Left colon (tissue), 2 donors: ENCODE results near the gene FAM3B. TPM values are rescaled to one million over a fixed set of nuclear protein-coding genes. Genes with fewer than 3 reads are reported as not detected.

Source experiments
- ATAC-seq: fragments of 200-7000 bp; cut with Tn5 transposase; one replicate; pipeline ENCODE4 v1.9.1; 2020; ENCODE audit warnings: mild to moderate bottlenecking, moderate library complexity
- DNase-seq, 2 donors: peaks; one replicate each; pipeline ENCODE4 v3.0.0-alpha.2; 2020
- intact Hi-C, 2 donors: fragments of 100-400 bp; cut with DNase I in 1 of 2; cut with micrococcal nuclease in 1 of 2; formaldehyde crosslinking; loops; one replicate each; pipeline versions ENCODE4 v1.11.2 to v1.14.0; 2022; cut with DNase I, micrococcal nuclease
- total RNA-seq, 2 donors: library from RNA; stranded (reverse); fragmentation: NEBNext Ultra II Directional; extraction: Animal tissue kit (Norgen Biotek cat#: 25700); gene quantifications; one replicate each; pipeline ENCODE4 v1.2.1, GENCODE V29; 2021
- donor health status: DM: no; HTN: no; CAD: no.
- donor health status: DM: yes; HTN: yes; CAD: no.

FAM3B gene
- total RNA-seq, 2 donors from 2014 or later, result 0.98 to 1.2 TPM

DNA sequence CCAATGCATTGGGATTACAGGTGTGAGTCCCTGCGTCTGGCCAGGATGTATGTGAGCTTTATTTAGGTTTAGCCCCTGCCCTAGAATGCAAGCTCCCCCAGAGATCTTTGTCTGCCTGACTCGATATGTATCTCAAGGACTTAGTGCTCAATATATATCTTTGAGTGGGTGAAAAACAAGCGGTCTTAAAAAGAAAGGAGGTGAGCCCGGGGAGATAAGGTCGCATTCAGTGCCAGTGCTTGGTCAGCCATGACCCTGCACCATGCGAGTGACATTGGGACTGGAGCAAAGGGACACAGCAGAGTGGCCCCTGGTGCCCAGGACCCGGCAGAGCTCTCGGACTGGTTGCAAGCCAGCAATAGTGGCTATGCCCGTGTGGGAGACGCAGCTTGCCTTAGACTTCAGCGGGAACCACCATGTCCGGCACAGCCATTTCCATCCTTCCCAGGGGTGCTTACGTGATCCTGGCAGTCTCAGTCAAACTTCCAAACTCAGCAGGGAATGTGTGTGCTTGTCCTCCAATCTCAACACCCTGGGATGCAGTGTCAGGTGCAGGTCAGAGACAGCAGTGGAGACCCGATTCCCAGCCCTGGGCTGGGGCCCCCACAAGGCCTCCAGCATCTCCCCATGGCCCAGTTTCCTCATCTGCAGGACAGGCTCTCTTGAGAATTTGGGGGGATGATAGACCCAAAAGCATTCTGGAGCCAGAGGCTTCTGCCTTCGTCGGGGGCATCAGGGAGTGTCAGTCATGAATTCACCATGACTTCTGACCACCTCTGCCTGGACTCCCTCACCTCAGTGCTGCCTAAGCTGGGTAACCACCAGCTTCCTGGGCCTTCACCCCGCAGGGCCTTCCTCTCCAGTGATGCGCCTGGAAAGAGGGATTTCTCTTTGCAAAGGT lies 47.0 kb downstream of the FAM3B start:
- no peak for ATAC-seq
- intact Hi-C loops, result no loop called here
- no peak for DNase-seq

DNA sequence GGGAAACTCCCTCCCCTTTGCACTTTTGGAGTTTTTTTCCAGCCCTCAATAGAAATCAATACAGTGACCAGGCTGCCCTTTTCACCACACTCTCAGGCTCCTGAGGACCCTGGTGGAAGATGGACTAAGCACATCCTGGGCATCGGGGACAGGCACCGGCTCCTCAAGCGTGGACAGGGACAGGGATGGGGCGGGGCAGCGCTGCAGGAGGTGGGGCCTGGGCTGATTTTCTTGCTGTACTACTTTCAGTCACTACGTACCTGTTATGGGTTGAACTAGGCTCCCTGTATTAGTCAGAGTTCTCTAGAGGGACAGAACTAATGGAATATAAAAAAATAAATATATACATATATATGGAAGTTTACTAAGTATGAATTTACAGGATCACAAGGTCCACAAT lies 47.7 kb downstream of the FAM3B start:
- intact Hi-C loops, result no loop called here
- ATAC-seq (no peak), DNase-seq (no peak)

DNA sequence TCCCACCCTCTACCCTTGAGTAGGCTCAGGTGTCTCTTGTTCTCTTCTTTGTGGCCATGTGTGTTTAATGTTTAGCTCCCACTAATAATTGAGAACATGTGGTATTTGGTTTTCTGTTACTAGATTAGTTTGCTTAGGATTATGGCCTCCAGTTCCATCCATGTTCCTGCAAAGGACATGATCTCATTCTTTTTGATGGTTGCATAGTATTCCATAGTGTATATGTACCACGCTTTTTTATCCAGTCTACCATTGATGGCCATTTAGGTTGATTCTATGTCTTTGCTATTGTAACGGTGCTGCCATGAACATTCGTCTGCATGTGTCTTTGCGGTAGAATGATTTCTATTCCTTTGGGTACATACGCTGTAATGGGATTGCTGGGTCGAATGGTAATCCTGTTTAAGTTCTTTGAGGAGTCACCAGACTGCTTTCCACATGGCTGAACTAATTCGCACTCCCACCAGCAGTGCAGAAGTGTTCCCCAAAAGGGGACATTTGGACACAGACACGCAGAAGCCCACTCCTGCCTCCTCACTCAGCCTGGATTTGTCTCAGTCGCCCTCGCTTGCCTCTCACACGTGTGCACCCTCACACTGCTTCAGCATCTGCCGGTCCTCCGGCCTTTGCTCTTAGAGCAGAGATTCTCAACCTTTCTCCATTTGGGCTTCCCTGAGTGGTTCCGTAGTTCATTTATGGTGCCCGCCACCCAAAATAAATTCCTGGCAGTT lies 48.9 kb downstream of the FAM3B start:
- no peak for DNase-seq
- intact Hi-C loops, result no loop called here
- ATAC-seq, result no peak

DNA sequence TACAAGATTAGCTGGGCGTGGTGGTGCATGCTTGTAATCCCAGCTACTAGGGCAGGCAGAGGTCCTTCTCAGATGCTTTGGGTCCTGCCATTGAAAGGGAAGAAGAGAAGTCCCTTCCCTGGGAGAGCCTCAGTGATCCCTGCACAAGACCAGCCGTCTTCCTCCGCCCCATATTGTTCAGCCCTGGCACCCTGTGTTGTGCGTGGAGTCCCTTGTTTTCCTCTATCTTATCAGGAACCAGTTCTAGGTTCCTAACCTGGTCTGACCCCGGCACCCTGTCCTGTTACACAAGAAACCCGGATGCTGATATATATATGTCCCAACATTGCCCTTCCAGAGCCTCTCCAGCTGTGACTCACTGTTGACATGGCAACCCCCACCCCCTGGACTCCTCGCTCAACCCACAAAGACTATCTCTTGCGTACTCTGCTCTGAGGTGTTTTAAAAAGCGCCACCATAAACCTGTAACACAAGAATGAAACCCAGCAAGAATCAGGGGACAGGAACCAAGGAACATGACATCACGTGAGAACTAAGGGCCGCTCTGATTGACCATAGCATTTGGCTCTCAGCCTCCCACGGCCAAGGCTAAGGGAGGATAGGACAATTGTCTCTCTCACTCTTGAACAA lies 50.0 kb downstream of the FAM3B start:
- DNase-seq (peak; percentile 43 to 77), ATAC-seq (peak; percentile 81)
- intact Hi-C loops, result no loop called here

DNA sequence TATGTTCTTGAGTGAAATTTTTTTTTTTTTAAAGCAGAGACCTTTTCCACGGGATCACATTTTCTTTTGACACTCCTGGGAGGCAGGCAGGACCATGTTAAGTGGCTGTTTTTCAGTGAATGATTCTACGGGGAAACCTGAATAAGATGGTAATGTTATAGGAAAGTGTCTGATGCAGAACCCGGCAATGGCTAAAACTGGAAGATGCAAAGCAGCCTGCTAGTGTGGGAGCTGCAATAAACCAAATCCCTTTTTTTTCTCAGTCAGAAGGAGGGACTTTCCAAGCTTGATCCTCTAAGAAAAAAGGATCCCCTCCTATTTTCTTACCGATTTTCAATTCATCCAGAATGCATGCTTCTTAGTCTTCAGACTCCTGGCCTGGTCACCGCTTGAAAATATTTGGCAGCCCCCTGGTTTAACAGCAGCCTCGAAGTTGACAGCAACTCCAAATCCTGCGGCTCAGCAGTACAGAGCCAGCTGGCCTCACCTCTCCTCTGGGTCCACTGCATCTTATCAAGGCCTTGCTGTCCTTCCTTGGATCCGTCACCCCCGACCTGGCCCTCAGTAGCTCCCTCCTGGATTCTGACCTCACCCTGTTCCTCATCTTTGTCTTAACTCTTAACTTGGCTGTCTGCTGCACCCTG lies 50.8 kb downstream of the FAM3B start:
- intact Hi-C loops, result no loop called here
- ATAC-seq, result no peak
- DNase-seq, result no peak

DNA sequence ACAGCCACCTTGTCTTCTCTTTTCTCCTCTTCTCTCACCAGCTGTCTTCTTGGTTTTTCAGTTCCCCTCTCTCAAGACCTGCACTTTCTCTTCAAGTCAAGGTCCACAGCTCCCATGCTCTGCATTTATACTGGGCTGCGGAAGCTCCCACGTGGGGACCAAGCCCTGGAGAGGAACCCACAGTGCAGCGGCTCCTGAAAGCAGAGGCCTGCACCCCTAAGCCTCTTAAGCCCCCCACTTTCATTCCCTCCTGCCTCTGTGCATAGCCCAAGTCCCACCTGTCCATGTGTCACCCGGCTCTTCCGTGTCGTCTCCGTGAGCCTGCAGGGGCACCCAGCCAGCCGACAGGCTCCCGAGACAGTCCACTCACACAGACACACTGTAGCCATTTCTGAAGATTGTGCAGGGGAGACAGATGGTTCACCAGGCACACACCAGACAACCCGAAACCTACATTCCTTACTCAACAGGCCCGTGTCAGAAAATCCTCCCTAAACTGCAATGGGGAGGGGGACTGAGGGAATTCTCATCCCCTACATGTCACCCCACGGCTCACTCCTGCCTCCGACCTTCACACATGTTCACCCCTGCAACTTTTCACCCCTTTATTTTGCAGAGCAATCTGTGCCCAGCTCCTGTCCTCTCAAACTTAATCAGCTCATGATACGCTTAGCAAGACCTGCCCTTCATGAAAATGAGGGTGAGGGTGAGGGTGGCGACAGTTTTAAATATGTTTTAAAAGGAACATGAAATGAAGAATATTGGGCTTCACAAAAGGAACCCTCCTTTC lies 51.5 kb downstream of the FAM3B start:
- intact Hi-C loops, result no loop called here
- ATAC-seq (no peak), DNase-seq (no peak)

DNA sequence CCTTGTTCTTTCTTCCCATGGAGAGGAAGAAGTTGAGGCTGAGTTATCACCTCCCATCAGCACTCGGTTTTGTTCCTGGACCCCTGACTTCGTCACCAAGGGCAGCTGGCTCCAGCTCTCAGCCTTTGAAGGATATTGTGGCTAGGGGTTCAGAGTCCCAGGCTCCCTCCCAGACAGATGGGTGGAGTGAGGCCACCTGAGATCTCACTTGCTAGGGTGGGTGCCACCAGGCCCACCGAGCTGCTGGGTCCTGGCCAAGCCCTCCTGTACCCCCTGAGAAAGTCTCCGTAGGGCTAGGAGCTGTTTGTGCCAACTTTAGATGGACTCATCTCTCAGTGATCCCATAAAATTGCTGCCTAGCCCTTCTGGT lies 52.1 kb downstream of the FAM3B start:
- intact Hi-C loops, result no loop called here
- DNase-seq (no peak), ATAC-seq (no peak)

DNA sequence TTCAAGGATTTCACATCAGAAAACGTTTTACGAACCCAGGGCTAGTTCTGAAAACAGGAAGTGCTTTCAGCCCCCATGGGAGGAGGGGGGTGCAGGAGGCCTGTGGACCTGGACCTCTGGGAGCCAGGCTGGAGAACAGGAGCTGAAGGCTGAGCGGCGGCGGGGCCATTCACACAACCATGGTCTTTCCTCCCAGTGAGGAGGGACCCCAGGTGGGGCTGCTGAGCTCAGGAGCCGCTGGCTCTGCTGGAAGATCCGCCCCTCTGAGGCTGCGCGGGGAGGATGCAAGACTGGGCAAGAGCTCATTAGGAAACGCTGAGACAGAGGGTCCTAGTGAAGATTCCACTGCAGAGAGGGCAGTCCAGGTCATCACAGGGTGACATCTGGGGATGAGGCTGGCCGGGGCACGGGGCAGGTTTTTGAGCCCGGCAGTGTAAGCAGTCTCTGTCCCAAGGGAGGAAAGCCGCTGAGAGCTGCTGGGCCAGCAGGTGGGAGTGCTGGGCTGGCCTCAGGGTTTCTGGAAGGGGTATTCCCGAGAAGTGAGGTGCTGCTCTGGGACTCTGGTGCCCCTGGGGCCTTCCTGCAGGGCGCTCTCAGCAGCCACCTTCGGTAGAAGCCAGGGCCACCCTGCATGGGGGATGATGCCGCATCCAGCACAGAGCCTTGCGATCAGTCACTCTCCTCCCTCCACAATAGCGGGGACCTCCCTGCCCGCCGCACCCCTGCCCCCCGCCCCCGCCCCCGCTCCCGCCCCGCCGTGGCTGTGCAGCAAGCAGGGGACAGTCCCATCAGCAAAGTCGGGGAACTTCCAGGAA lies 52.7 kb downstream of the FAM3B start:
- ATAC-seq, result no peak
- intact Hi-C loops, result no loop called here
- DNase-seq, result peak in 1 of 2 donors; percentile 28

DNA sequence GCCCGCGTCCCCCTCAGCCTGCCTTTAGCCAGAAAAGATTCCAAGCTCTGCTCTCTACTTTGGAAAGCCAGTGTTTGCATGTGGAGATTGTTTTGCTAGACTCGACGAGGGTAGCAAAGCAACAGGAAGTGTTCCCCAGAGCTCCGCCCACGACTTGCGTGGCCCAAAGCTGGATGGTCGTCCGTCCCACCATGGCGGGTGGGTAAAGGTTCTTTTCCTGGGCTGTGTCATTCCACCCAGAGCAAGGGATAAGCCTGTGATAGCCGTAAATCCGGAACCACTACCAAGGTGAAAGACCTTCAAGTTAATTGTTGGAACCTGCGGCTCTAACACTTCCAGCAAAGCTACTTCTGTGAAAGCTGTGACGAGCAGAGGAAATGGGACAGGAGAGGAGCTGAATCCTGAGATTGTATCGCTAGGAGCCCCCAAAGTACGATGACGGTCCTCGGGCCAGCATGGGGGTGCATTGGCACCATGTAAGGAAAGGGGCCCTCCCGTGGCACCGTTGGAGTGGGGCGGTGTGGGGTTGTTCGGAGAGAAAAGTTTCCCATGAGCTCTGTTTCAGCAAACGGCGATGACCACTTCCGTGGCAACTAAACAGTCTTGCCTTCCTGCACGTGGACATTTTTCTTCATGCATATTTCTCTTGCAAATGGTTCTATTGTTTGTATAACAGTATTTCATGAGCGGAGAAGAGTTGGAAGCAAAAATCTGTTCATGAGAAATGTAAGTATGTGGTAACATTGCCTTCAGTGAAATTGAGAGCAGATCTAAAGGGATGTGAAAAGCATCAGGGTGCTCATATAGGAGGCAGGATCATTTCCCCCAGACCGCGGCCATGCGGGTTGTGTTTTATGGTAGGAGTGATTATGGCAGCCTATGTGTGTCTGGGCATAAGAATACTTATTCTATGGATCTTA lies 53.6 kb downstream of the FAM3B start:
- ATAC-seq (no peak), DNase-seq (peak in 1 of 2 donors; percentile 42)
- intact Hi-C loops, result no loop called here

DNA sequence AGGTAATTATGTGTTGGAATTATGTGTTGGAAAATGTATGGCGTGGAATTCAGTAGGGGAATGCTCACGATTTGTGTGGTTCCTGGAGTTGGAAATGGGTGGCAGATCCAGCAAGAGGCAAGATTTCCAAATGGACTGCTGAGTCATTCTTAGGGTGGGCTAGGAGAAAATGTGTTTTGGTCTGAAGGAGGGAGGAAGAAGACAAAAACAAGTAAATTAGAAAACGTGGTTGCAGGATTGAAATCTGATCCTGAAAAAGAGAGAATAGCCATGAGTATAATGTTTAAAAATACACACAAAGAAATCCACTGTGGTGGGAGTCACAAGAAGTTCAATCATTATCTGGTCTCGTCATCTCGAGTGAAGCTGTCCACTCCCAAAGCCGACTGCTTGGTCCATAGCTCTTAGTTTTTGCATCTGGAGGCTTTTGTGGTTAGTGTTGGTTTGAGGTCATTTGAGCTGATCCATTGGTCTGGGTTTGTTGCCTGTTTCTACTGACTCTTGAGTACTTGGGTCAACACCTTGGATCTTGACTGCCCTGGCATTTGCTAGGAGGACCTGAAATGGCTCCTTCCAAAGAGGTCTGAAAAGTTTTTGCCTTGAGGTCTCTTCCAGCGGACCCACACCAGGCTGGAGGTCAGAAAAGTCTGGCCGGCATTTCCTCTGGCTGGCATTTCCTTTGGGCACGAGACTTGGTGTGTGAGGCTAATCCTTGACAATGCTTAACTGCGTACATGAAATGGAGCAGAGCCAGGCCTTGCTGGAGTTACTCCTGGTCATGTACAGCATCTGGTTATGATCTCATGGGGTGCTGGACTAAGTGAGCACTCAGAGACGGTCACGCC lies 54.5 kb downstream of the FAM3B start:
- no peak for ATAC-seq
- intact Hi-C loops, result no loop called here
- no peak for DNase-seq

DNA sequence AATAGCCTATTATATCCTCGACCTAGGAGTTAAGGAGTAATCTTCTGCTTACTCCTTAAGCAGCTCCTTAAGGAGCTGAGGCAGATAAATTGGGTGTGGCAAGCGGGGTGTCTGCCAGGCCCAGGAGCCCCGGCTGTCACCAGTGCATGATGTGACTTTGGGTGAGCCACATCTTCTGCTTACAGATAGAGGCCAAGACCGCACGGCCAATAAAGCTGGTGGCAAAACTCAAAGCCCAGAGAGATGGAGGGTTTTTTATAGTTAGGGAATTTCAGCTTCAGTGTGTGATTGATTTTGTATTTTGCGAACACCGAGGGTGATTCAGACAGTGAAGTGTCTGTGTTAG lies 55.1 kb downstream of the FAM3B start:
- no peak for ATAC-seq
- no peak for DNase-seq
- intact Hi-C loops, result no loop called here

DNA sequence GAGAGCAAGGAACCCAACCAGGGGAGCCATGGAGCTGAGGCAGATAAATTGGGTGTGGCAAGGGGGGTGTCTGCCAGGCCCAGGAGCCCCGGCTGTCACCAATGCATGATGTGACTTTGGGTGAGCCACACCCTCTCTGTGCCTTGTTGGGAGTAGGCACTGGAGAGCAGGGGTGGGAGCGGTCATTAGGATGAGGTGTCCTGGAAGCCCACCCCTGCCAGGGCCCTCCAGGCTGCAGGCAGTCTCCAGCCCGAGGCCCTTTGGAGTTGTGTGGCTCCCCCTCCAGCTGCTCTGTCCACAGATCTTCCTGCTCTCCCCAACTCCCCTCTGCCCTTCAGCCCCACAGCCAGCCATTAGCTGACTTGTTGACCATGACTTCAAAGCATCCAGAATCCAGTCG lies 56.7 kb downstream of the FAM3B start:
- ATAC-seq, result no peak
- intact Hi-C loops, result no loop called here
- DNase-seq, result no peak

DNA sequence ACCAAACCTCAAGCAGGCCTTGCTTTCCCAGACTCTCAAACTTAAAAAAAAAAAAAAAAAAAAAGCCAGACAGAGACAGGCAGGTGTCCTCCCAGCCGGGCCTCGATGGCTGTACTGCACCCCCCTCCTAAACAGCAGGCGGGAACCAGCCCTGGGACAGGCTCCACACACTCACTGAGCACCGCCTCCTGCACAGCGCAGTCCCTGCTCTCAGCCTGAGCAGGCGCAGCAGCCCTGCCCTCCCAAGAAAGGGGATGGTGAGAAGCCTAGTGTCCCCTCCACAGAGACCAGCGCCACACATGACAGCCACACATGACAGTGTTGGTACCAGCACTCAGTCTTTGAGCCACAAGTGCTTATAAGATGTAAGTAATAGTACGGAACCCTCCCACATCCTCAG lies 57.2 kb downstream of the FAM3B start:
- no peak for DNase-seq
- no peak for ATAC-seq
- intact Hi-C loops, result no loop called here

DNA sequence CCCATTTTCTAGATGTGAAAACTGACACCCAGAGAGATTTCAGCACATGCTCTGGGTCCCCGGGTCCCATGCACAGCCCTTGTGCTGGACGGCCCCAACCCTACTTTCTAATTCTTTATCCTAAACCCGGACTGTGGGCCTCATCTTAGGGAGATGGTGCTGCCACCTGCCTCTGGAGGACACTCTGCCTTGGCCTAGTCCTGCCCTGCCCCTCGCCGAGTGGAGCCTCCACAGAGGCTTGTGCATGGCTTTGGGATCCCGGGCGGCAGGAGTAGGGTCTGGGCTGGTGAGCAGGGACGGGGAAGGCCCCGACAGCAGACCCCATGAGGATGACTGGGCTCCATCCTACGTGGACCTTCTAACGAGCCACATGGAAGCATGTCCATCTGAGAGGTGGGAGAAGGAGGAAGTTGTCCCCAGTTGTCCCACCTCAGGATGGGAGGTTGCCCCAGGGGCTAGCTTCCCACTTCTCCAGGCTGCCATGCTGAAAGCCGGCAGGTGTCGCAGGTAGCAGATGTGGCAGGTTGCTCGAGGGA lies 57.6 kb downstream of the FAM3B start:
- no peak for ATAC-seq
- DNase-seq, result no peak
- intact Hi-C loops, result no loop called here

DNA sequence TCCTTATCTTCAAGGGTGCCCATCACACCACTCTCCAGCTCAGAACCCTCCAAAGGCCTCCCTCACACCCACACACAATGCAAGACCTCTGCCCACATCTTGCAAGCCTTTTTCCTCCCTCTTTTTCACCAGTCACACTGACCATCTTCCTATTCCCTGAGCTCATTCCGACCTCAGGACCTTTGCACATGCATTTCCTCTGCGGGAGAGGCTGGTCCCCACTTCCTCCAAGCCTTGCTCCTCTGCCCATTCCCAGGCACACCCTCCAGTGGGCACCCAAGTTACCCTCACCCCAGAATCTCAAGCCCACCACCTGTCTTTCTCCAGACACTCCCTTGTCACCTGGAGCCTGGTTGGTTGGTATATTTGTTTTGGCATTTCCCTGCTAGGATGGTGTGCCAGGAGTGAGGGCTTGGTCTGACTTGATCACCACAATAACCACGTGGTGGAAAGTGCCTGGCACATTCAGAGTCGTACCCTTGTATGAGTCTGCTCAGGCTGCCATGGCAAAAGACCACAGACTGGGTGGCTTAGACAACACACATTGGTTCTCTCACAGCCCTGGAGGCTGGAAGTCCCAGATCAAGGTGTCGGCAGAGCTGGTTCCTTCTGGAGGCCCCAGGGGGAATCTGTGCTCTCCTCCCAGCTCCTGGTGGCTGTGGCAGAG lies 58.4 kb downstream of the FAM3B start:
- no peak for DNase-seq
- intact Hi-C loops, result no loop called here
- no peak for ATAC-seq
